ENCODE measurements around the gene AIPL1. TPM values are rescaled to one million over a fixed set of nuclear protein-coding genes. Genes with fewer than 3 reads are reported as not detected.
A peak's percentile ranks its signal among the peaks of the same experiment; 100 is the strongest.

AIPL1 gene
- total RNA-seq, 2 donors from 2014 or later, result not detected

GRCh38 chr17:6388416-6388815, 46.5 kb downstream of the AIPL1 start:
- ATAC-seq, result no peak
- intact Hi-C loops (cut with DNase I), result no loop called here

DNA sequence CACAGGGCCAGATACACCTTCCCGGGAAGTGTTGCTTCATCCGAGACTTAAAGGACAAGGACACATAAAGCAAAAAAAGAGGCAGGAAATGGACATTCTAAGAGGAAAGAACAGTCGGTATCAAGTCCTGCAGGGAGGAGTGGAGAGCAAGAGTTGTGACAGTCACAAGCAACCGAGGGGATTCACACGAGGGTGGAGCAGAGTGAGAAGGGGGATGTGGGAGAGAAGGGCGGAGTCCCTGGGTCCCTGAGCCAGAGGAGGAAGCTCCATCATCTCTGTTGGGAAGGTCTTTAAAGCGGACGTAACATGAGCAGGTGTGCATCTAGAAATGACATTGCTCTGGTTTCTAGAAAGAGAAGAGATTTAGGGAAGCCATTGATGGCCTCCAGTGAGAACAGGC, 47.1 kb downstream of the AIPL1 start:
- no peak for ATAC-seq
- no peak for DNase-seq
- intact Hi-C loops (cut with DNase I), result no loop called here

More at GRCh38 chr17:6388416-6388815, 46.5 kb downstream of the AIPL1 start:
- no peak for DNase-seq

DNA sequence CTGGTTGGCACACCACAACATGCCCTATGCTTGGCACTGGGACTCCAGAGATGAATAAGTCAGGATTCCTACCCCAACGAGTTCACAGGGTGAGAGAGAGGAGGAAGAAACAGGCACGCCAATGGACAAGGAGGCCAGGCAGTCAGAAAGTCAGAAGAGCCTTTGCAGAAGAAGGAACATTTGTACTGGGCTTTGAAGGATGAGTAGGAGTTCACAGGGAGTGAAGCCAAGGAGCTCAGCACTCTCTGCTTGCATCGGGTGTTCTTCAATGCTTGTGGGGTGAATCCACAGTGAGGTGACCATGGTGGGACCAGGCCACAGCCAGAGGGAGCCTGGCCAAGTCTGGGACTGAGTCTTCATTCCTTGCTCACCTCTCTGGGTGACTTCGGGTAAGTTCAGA, 47.5 kb downstream of the AIPL1 start:
- ATAC-seq (no peak), DNase-seq (no peak)
- intact Hi-C loops (cut with DNase I), result no loop called here

GRCh38 chr17:6386041-6386630, 48.8 kb downstream of the AIPL1 start:
- ATAC-seq (no peak), DNase-seq (no peak)
- intact Hi-C loops (cut with DNase I), result no loop called here

DNA sequence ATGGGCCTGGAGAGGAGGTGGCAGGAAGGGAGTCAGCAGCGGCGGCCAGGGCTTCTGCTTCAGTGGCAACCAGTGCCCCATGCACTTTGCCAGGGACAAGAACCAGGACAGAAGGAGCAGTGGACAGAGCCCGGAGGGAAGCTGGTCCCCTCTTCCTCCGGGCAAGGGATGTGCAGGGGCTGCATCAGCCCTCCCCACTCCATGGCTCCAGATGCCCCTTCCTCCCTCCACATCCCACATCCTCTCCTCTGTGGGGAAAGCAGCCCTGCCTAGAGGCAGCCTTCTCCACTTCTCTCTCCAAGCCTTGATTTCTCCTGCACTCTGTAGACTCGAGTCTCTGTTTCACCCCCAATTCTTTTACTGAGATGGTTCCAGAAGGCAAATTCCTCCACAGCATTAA, 50.4 kb downstream of the AIPL1 start:
- ATAC-seq (no peak), DNase-seq (no peak)
- intact Hi-C loops (cut with DNase I), result no loop called here

DNA sequence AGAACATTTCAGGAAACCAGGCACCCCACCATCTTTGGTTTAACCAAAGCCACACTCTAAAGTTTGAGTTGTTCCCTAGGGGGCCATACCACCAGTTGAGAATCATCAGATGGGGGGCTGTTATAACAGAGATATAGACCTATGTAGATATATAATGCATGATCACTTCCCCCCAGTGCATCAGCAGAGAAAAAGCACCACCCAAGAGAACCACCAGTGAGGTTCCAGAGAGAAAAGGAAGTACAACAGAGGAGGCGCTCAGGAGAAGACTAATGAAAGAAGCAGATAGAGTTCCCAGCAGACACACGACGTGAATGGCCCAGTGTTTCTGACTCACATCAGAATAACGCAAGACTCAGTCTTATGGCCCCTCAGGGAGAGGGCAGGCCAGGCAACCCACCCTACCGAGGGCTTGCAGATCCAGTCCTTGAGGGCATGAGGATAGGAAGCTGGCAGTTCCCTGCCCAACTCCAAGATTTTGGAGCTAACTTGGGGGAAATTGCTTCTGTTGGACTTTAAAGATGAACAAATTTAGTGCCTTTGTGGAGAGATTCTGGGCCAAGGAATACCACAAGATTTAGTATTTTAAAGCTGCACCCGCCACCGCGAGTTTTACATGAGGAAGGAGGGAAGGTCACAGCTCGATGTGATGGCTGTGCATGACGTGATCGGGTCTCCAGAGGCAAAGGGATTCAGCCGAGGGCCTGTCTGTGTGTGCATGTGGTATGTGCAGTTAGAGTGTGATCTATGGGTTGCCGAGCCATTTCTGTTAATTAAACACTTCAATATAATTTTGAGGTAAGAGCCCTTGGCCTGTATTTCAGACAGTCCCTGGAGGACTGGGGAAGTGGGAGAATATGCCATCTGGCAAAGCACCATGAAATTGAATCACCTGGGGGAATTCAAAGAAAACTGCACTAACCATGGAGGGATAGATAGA, 53.1 kb downstream of the AIPL1 start:
- intact Hi-C loops (cut with DNase I), result no loop called here
- ATAC-seq (no peak), DNase-seq (no peak)

DNA sequence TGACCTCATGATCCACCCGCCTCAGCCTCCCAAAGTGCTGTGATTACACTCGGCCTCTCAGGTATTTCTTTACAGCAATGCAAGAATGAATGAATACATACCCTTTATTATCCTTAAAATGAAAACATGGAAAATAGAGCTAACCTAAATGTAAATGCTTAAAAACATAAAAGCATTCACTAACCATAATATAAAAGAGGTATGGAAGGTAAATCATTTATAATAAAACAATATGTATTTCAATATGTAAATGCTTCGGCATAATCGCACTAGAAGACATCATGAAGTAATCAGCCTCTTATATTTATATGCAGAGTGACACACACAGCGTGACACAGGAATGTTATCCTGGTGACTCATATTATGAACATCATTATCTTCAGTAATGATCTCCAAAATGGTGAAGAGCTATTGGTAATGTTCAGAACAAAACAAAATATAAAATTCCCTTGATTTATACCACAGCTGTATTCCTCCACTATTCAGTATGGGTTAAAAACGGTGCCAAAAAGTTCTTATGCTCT, 53.9 kb downstream of the AIPL1 start:
- intact Hi-C loops (cut with DNase I), result no loop called here
- DNase-seq (no peak), ATAC-seq (no peak)

DNA sequence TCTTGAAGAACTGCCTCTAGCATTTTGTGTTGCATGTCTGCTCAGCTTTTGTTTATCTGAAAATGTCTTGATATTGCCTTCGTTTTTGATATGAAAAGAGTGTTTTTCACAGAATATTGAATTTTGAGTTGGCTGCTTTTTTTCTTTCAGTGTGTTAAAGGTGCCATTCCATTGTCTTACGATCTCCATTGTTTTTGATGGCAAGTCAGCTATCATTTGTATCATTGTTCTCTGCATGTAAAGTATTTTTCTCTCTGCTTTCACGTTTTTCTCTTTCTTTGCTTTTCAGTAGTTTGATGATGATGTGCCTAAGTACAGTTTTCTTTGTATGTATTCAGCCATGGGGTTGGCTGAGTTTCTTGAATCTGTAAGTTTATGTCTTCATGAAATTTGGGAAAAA, 57.0 kb downstream of the AIPL1 start:
- ATAC-seq (no peak), DNase-seq (no peak)
- intact Hi-C loops (cut with DNase I), result no loop called here

DNA sequence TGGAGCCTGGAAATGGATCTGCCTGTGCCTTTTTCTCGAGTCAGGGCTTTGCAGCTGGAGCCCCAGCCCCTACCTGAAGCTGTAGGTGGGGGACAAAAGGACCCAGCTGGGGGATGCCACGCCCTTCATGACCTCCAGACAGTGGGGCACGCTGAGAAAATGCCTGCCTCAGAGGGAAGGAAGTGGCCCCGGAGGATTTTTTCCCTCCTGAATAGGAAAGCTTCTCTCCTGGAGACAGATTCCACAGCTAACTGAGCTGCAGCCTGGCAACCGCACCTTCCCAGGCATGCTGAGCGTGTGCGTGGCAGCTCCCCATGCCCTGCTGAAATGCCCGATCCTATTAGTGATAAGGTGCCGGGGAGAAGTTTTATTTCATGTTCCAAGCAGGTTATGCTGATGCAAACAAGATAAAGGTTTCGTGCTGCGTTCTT, 58.0 kb downstream of the AIPL1 start:
- ATAC-seq, result no peak
- intact Hi-C loops (cut with DNase I), result no loop called here
- DNase-seq, result no peak

DNA sequence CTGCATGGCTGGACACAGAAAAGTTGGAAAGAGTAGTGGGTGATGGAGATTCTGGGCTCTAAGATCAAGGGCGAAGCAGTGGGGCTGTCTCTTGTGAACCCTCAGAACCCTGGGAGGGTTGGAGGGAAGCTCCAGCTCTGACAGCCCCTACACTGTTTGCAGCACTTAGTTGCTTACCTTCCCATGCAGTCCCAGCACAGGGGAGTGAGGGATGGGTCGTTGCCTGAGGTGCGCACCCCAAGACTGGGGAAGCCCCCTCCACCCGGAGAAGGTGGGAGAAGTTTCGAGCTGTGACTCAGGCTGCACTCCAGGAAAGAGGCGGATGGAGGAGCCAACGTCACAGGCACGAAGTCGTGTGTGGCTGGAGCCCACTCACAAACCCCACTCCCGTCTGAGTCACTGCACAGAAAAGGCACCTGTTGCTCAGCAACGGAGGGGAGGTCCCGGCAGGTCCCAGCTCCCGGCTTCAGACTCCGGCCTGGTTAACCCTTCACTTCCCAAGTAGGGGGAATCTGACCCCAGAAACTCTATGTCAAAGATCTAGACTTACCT, 60.1 kb downstream of the AIPL1 start:
- DNase-seq, result no peak
- intact Hi-C loops (cut with DNase I), result no loop called here
- ATAC-seq, result peak in 1 of 2 donors; percentile 38

- intact Hi-C loops (cut with DNase I), result no loop called here
- no peak for ATAC-seq
- DNase-seq, result no peak
Measured at GRCh38 chr17:6374271-6374691, 60.6 kb downstream of the AIPL1 start.

Other genes with a start within 250 kb of the AIPL1 start
- under 1 TPM in 1 of 2 donors, not detected in 1; 0.29 TPM for gene PIMREG, start 9.3 kb upstream of the AIPL1 start, total RNA-seq
- 1 to 10 TPM; 3.1 to 3.4 TPM for gene PITPNM3, start 121.4 kb upstream of the AIPL1 start, total RNA-seq
- gene KIAA0753, start 205.6 kb upstream of the AIPL1 start, total RNA-seq, result 1 to 10 TPM; 4.7 to 6.3 TPM
- gene TXNDC17, start 205.9 kb upstream of the AIPL1 start, total RNA-seq, result 10 to 100 TPM; 50.5 to 58.2 TPM
- 10 to 100 TPM; 14.7 to 15.6 TPM for gene MED31, start 216.5 kb upstream of the AIPL1 start, total RNA-seq
- gene C17orf100, start 216.6 kb upstream of the AIPL1 start, total RNA-seq, result under 1 TPM; 0.59 to 0.63 TPM

Data from left cardiac atrium (tissue), 4 donors.